Nephron (organoid): ENCODE data around the gene ZNF92.

Experiments
- H3K27ac Mint-ChIP-seq, 3 experiments: 2 replicates each; pipeline ENCODE4 v1.8.0; 2020; ENCODE audit warnings: mixed read lengths in 3 of 3, mild to moderate bottlenecking in 2 of 3, moderate library complexity in 1 of 3
- H3K27me3 Mint-ChIP-seq: 2 replicates; pipeline ENCODE4 v1.8.0; 2021; ENCODE audit warnings: low read depth, mild to moderate bottlenecking, moderate library complexity, mixed read lengths
- H3K36me3 Mint-ChIP-seq: 2 replicates; pipeline ENCODE4 v1.8.0; 2020; ENCODE audit warnings: low read depth, mixed read lengths
- H3K4me1 Mint-ChIP-seq: 2 replicates; pipeline ENCODE4 v1.8.0; 2020; ENCODE audit warnings: mixed read lengths
- H3K4me3 Mint-ChIP-seq, 3 experiments: 2 replicates each; pipeline ENCODE4 v1.8.0; 2020; ENCODE audit warnings: mild to moderate bottlenecking in 3 of 3, mixed read lengths in 3 of 3, moderate library complexity in 2 of 3
- H3K9me3 Mint-ChIP-seq: 2 replicates; pipeline ENCODE4 v1.8.0; 2020; ENCODE audit warnings: mixed read lengths
- TF ChIP-seq, protein P1 (sequence below), 3 experiments: fragments of 200-600 bp; sonication (generic); IDR thresholded peaks; one replicate each; pipeline ENCODE4 v1.5.0; 2021; ENCODE audit warnings: antibody characterized with exemption in 3 of 3; ENCODE audit not compliant: unreplicated experiment in 3 of 3

The ZNF92 gene

DNA sequence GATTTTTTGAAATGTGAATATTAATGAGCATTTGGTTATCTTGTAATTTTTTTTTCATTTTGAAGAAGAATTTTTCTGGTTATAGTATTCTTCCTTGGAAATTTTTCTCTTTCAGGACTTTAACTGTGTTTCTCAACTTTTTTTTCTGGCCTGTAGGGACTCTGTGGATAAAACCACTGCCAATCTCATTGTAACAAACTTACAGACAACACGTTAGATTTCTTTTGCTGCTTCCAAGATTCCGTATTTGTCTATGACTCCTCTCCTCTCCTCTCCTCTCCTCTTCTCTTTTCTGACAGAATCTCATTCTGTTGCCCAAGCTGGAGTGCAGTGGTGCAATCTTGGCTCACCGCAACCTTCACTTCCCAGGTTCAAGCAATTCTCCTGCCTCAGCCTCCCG is 19.4 kb upstream of the ZNF92 start:
- Mint-ChIP-seq H3K27me3 (peaks cover 5% of the 10 kb centered on the region), H3K27ac (no peak overlapping the region), H3K9me3 (no peaks in the 10 kb centered on the region), H3K4me1 (no peaks in the 10 kb centered on the region), H3K36me3 (no peaks in the 10 kb centered on the region), H3K4me3 (no peak overlapping the region)
- TF ChIP-seq, protein P1, sequence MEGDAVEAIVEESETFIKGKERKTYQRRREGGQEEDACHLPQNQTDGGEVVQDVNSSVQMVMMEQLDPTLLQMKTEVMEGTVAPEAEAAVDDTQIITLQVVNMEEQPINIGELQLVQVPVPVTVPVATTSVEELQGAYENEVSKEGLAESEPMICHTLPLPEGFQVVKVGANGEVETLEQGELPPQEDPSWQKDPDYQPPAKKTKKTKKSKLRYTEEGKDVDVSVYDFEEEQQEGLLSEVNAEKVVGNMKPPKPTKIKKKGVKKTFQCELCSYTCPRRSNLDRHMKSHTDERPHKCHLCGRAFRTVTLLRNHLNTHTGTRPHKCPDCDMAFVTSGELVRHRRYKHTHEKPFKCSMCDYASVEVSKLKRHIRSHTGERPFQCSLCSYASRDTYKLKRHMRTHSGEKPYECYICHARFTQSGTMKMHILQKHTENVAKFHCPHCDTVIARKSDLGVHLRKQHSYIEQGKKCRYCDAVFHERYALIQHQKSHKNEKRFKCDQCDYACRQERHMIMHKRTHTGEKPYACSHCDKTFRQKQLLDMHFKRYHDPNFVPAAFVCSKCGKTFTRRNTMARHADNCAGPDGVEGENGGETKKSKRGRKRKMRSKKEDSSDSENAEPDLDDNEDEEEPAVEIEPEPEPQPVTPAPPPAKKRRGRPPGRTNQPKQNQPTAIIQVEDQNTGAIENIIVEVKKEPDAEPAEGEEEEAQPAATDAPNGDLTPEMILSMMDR (IDR thresholded peaks at IDR 0.05; ENCODE audit: unreplicated experiment in 3 of 3), result no peak

GRCh38 chr7:65369843-65370242 is 3.8 kb upstream of the ZNF92 start:
- no peak overlapping the region for H3K4me3 Mint-ChIP-seq
- H3K9me3 Mint-ChIP-seq, result no peaks in the 10 kb centered on the region
- H3K36me3 Mint-ChIP-seq, result peaks cover 4% of the 10 kb centered on the region
- H3K4me1 Mint-ChIP-seq, result peaks cover 9% of the 10 kb centered on the region
- no peak overlapping the region for H3K27ac Mint-ChIP-seq
- TF ChIP-seq, protein P1 (IDR thresholded peaks at IDR 0.05; ENCODE audit: unreplicated experiment in 3 of 3), result no peak
- H3K27me3 Mint-ChIP-seq, result no peaks in the 10 kb centered on the region

DNA sequence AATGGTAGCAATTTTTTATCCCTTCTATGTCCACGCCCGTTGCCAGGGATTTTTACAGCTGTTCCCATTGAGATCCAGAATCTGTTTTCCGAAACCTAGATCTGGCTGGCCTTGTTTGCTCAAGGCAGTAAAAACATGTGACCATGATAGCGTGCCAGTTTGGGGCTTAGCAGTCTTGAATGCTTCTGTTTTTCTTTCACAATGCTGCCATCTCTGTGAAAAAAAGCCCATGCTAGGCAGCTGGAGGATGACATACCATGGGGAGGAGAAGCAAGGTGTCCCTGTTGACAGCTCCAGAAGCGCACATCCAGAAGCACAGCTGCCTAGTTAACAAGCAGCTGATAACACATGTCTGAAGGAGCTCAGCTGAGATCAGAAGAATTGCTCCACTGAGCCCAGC is 2.2 kb upstream of the ZNF92 start:
- TF ChIP-seq, protein P1 (IDR thresholded peaks at IDR 0.05; ENCODE audit: unreplicated experiment in 3 of 3), result no peak
- Mint-ChIP-seq H3K4me3 (peak overlapping the region in 2 of 3 experiments; percentile 21 to 49), H3K36me3 (peaks cover 9% of the 10 kb centered on the region), H3K27ac (no peak overlapping the region), H3K4me1 (peaks cover 15% of the 10 kb centered on the region), H3K27me3 (no peaks in the 10 kb centered on the region), H3K9me3 (no peaks in the 10 kb centered on the region)

DNA sequence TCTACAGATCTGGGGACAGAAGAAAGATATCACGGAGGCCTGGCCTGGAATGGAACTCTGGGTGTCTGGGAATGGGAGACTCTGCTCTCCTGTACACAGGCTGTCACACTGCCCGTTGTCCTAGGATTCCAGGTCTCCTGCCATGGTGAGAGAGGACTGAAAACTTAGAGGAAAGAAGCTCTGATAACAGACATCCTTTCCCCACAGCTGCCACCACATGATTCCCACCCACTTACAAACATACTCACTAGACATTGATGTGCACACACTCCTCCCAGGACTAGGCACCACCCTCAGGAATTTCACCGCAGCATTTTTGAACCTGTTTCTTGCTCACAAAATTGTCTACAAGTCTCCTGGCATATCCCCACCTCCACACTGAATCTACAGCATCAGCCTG is 5.7 kb downstream of the ZNF92 start:
- peak overlapping the region in 1 of 3 experiments; percentile 16 for H3K27ac Mint-ChIP-seq
- TF ChIP-seq, protein P1 (IDR thresholded peaks at IDR 0.05; ENCODE audit: unreplicated experiment in 3 of 3), result no peak
- no peaks in the 10 kb centered on the region for H3K27me3 Mint-ChIP-seq
- H3K36me3 Mint-ChIP-seq, result peaks cover 51% of the 10 kb centered on the region
- H3K4me3 Mint-ChIP-seq, result peak overlapping the region in 1 of 3 experiments; percentile 37
- H3K4me1 Mint-ChIP-seq, result peaks cover 26% of the 10 kb centered on the region
- no peaks in the 10 kb centered on the region for H3K9me3 Mint-ChIP-seq

DNA sequence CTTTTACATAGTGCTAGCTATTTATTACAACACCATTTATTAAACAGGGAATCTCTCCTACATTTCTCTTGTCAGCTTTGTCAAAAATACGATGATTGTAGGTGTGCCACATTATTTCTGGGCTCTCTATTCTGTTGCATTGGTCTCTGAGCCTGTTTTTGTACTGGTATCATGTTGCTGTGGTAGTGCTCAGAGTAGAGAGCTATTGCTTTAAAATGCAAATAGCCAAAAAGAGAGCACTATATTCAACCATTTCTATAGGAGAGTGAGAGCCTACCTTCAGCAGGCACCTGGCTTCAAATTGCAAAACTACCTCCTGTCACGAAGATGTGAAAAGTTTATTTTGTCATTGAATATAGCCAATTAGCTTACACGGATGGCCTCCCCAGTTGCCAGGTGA is 8.1 kb downstream of the ZNF92 start:
- Mint-ChIP-seq H3K4me3 (no peak overlapping the region), H3K36me3 (peaks cover 57% of the 10 kb centered on the region)
- TF ChIP-seq, protein P1 (IDR thresholded peaks at IDR 0.05; ENCODE audit: unreplicated experiment in 3 of 3), result no peak

GRCh38 chr7:65382452-65382851 is 8.8 kb downstream of the ZNF92 start:
- Mint-ChIP-seq H3K27me3 (no peaks in the 10 kb centered on the region), H3K4me3 (no peak overlapping the region), H3K36me3 (peaks cover 54% of the 10 kb centered on the region), H3K27ac (no peak overlapping the region), H3K9me3 (no peaks in the 10 kb centered on the region), H3K4me1 (peaks cover 15% of the 10 kb centered on the region)
- TF ChIP-seq, protein P1 (IDR thresholded peaks at IDR 0.05; ENCODE audit: unreplicated experiment in 3 of 3), result no peak

More for the DNA sequence above, 8.1 kb downstream of the ZNF92 start:
- no peak overlapping the region for H3K27ac Mint-ChIP-seq
- no peaks in the 10 kb centered on the region for H3K27me3 Mint-ChIP-seq
- no peaks in the 10 kb centered on the region for H3K9me3 Mint-ChIP-seq
- H3K4me1 Mint-ChIP-seq, result peaks cover 15% of the 10 kb centered on the region
